GM19238 (cell line): Measurements from ENCODE around the gene KCTD17.

Experiments
- DNase-seq: peaks from one replicate; pipeline ENCODE4 v3.0.0; 2011; ENCODE audit warnings: low spot score; ENCODE audit not compliant: insufficient read length

KCTD17 gene

DNA sequence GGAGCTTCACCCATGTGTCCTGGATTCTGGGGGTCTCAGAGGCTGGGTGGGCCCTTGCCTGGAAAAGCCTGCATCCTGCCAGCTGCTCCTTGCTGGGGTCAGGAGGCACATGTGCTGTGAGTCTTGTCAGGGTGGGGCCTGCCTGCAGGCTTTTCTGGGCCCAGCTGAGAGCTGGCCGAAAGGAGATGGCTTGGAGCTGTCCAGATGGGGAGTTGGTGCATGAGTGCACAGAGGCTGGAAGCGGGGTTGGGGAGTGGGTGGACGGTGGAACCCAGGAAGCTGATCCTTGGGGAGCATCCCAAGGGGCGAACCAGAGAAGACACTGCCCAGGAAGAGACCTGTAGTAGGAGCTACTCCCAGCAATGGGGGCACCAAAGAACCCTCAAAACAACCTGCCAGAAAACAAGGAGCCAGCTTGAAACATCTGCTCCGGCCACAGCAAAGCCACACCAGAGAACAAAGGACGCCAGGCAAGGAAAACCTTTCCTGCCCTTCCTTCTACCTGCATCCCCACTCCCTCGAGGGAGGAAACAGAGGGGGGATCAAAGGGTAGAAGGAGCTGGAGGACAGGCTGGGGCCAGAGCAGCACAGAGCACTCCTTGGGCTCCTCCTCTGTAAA is 8.2 kb upstream of the KCTD17 start:
- no peak for DNase-seq

DNA sequence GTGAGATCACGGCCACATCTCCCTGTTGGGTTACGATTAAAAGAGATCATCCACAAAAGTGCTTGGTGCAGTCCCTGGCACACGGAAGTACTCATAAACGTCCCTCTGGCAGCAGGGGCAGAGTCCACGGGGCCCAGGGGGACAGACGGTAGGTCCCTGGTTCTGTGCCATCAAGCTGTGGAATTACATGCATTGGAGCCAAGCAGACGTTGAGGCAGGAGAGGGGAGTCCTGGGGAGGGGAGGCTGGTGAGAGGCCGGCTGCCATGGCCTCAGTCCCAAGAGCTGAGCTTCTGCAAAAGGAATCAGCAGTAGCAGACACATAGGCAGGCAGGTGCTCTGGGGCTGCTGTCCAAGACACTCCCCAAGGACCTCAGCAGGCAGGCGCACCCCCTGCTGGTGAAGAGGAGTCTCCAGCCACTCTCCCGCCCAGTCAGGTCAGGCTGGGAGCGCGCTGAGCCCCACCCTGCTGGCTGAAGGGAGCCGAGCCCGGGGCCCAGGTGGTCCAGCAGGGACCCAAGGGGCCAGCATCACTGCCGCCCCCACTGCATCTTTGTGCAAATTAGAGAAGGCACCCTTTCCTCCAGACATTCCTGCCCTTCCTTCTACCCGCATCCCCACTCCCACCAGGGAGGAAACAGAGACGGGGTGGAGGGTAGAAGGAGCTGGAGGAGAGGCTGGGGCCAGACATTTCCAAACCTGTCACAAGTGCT is 7.6 kb upstream of the KCTD17 start:
- DNase-seq = peak; percentile 92

GRCh38 chr22:37044634-37045625 is 6.6 kb upstream of the KCTD17 start:
- no peak for DNase-seq

GRCh38 chr22:37045958-37046357 is 5.6 kb upstream of the KCTD17 start:
- DNase-seq = no peak

- no peak for DNase-seq
These were observed 5.0 kb upstream of the KCTD17 start for GRCh38 chr22:37046589-37046988.

DNA sequence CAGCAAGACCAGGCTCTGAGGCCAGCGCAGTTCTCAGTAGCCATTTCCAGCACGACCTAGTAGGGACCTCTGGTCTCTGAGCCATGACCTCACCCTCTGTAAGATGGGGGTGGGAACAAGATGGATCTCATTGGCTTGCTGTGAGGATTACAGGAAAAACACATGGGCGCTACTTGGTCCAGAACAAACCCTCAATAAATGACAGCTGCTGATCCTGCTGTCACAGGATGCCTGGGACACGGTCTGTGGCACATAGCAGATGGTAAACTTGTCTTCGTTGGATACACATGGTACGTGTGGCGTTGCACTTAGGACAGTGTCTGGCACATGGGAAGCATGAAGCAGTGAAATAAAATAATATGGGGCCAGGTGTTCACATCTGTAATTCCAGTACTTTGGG is 4.5 kb upstream of the KCTD17 start:
- DNase-seq = no peak

DNA sequence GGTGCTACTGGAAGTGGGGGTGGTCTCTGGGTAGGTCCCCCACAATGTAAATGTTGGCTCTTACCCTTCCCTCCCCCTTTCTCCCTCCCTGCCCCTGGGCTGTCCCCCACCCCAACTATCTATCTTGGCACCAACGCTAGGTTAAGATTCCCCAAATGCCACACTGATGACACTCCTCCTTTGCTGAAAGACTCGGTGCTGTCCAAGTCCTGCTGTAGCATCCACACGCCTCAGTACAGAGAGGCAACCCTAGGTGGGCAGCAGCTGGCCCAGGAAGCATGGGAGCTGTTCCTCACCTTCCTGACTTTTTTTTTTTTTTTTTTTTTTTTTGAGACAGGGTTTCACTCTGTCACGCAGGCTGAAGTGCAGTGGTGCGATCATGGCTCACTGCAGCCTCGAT is 3.4 kb upstream of the KCTD17 start:
- DNase-seq = no peak

GRCh38 chr22:37049224-37049623 is 2.3 kb upstream of the KCTD17 start:
- no peak for DNase-seq

DNA sequence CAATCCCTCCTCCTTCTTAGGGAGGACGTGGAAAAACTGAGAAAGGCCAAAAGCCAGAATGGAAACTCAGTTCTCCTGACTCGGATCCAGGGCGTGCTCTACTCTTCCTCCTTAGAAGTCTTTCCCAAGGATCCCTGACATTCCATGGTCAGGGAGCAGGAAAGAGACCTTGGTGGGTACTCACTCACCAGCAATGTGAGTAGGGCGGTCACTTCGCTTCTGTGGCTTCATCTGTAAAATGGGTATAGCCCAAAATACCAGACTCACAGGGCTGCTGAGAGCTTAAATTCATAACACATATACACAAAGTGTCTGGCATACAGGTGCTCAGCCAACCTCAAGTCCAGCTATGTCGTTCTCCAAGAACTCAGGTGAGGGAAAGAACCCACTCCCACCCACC is 629 bp upstream of the KCTD17 start:
- DNase-seq = no peak

DNA sequence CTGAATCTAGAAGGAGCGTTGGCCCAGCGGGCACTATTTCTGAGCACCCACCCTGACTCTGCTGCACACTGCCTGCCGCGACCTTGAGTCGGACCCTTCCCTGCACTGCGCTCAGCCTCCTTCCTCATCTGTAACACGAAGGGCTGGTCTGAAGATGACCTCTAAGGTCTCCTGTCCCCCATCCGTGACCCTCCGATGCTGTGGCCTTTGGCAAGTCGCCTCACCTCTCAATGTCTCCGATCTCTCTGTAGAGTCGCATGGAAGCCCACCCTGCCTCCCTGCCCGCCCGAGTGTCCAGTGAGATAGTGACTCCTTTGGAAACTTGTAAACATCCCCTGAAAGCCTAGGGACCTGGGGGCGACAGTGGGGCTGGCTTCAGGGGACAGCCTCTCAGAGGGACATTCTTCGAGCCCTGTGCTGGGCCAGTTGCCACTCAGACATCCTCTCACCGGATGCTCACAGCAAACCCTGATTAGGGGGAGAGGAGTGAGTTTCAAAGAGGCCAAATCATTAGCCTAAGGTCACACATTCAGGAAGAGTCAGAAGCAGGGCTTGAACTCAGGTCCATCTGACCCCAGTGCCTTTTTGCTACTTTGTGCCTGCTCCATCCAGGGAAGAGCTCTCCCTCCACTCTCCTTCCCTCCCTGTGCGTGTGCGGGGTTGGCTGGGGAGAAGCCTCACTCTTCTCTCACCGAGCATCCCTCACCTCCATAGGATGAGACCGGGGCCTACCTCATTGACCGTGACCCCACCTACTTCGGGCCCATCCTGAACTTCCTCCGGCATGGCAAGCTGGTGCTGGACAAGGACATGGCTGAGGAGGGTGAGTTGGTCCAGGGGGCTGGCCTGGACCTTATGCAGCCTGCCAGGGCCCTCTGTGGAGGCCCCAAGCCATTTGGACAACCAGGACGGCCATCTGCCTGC is 1.1 kb downstream of the KCTD17 start:
- DNase-seq = no peak

- no peak for DNase-seq
These were observed 1.9 kb downstream of the KCTD17 start for GRCh38 chr22:37053310-37054055.

GRCh38 chr22:37054056-37054395 is 2.5 kb downstream of the KCTD17 start:
- DNase-seq = no peak

- no peak for DNase-seq
These were observed 3.2 kb downstream of the KCTD17 start for GRCh38 chr22:37054600-37055365.

DNA sequence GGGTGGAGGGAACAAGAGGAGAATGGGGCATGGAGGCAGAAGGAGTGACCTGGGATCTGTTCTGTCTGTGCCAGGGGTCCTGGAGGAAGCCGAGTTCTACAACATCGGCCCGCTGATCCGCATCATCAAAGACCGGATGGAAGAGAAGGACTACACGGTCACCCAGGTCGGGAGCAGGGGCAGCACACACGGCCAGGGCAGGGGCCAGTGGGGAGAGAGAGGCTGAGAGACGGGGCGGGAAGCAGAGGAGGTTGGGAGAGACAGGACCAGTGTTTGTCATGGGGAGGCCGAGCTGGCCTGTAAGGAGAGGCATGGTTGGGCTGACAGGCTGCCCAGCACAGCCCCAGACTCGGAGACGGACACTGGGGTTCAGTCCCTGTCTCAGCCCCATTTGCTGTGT is 4.7 kb downstream of the KCTD17 start:
- no peak for DNase-seq

GRCh38 chr22:37057226-37057625 is 5.7 kb downstream of the KCTD17 start:
- DNase-seq = no peak

DNA sequence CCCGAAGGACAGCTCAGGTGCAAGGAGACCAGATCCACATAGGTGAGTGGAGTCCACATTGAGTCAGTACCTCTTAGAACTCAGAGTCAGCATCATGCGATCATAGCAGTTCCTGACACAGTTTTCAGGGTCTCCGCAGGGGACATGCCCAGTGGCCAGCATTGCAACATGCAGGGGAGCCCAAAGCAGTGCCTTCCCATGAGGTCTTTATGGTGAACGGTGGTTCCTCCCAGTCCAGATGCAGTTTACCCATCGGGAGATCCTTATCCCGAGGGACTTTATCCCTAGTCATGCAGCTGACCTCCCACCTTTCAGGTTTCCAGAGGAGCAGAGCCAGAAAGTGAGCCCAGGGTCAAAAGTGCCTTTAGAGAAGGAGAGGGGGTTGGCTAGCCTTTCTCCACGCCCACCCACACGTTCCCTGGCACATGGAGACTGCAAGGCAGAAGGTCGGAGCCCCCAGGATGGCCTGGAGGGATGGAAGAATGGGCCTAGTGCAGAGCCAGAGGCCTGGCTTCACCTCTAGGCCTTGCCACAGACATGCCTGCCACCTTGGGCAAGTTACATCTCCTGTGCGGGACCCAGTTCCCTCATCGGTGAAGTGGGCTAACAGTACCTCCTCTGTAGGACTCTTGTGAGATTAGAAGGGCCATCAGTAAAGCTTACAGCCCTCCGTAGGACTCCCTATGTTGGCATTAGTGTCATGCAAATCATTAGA is 6.4 kb downstream of the KCTD17 start:
- DNase-seq = no peak

DNA sequence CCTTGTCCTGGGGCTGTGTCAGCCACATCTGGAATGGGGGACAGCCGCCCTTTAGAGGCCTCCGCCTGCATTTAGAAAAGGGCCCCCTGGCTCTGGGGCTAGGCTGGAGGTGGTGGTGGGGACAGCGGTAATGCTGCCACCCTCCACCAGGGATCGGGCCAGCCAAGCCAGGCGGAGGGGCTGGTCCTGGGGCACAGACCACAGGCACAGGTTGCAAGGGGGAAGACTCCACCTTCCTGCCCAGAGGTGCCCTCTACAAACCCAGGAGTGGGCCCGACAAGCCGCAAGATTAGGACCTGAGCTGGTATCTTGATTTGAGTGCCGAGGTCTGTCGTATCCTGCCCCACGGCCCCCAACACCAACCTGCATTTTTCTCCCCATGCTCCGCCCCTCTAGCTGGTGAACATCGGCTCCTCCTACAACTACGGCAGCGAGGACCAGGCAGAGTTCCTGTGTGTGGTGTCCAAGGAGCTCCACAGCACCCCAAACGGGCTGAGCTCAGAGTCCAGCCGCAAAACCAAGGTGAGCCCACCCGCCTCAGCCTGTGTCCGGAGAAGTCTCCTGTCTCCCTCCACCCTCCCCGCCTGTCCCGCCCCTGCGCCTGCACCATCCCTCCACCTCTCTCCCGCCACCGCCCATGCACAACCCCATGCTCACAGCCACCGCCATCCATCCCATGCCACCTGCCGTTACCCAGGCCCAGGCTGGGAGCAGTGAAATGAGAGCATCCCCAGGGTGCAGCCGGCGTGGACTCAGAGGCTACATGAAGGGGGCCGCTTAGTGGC is 7.6 kb downstream of the KCTD17 start:
- no peak for DNase-seq

GRCh38 chr22:37059876-37060449 is 8.4 kb downstream of the KCTD17 start:
- DNase-seq = no peak
